Measurements from ENCODE around the gene FN3KRP. TPM values are rescaled to one million over a fixed set of nuclear protein-coding genes. Genes with fewer than 3 reads are reported as not detected.

Gene FN3KRP
- polyA plus RNA-seq, 1 of the 3 experiments (the other 2 are of a cell fraction) = 68.2 TPM

DNA sequence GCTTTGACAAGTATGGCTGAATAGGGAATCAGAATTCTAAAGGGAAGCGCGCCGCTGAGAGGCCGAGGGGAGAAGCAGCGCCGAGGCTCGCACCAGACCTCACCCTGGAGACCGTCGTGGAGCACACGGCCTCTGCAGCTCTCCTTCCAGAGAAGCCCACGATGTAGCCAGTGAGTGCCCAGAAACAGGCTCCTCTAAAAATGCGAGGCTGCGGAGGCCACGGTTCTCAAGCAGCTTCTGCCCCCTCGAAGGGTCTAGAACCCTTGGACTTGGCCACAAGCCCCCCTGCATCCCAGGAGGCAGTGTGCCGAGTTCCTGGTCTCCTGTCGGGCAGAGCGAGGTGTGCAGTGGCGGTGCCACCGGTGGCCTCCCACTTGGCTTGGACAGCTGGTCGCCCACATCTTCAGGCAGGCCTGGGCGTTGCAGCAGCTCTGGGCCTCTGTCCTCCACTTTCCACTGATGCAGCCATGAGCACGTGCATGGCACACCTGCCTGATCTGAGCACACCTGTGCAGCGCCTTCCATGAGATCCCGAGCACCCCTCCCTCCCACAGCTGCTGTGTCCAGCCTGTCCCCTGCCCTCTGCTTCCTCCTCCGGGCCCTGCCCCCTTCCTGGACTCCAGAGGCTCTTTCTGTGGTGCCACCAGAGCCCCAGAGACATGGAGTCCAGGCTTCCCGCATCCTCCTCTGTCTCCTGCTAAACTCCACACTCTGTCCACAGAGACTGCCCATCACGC lies 49.4 kb upstream of the FN3KRP start:
- no peak for DNase-seq
- 87% methylated on average over 24 of the region's 28 CpGs for WGBS (ENCODE audit: low lambda C conversion rate)
- Histone ChIP-seq H4K20me1 (ENCODE audit: insufficient read depth) (no peaks in the 10 kb centered on the region), H3F3A (replicated peaks; ENCODE audit: insufficient read depth) (peaks cover 4% of the 10 kb centered on the region), H3K27ac (ENCODE audit: low read depth in 2 of 2, low read length in 1 of 2) (no peak overlapping the region), H2AFZ (ENCODE audit: low read depth) (no peak overlapping the region), H3K4me2 (no peak overlapping the region), H3K9ac (no peak overlapping the region), H3K79me2 (ENCODE audit: insufficient read depth) (no peaks in the 10 kb centered on the region), H3K36me3 (replicated peaks in 1 of 2; ENCODE audit: control insufficient read depth in 1 of 2, insufficient read depth in 2 of 2, low read length in 1 of 2) (no peaks in the 10 kb centered on the region), H3K27me3 (ENCODE audit: insufficient read depth) (no peaks in the 10 kb centered on the region), H3K4me3 (ENCODE audit: low read depth in 2 of 2, low read length in 1 of 2) (no peak overlapping the region), H3K9me3 (no peaks in the 10 kb centered on the region), H3K9me2 (no peaks in the 10 kb centered on the region), H3K4me1 (ENCODE audit: control insufficient read depth in 1 of 2, insufficient read depth in 2 of 2, low read depth in 1 of 2, low read length in 1 of 2) (peaks cover 0 to 2% of the 10 kb centered on the region in 2 experiments; a peak in 1 of 4 replicates)
- ChIA-PET POLR2A (no interaction called here), CTCF (interaction anchor here (0.9 kb wide), 1 partner anchor 110 kb away, joined by 4 read pairs; no protein-coding TSS in a partner anchor)
- no peak for TF ChIP-seq EZH2phosphoT487 (IDR thresholded peaks at IDR 0.05; ENCODE audit: borderline replicate concordance, low read depth)
- no peak for TF ChIP-seq USF2 (IDR thresholded peaks at IDR 0.05; ENCODE audit: borderline replicate concordance, low read depth, low read length)
- TF ChIP-seq EP300 (IDR thresholded peaks at IDR 0.05; ENCODE audit: borderline replicate concordance in 1 of 2, low read depth in 1 of 2, low read length in 1 of 2) = no peak
- TF ChIP-seq MXI1 (IDR thresholded peaks at IDR 0.05; ENCODE audit: low read depth, low read length) = no peak
- no peak for TF ChIP-seq NFIC (IDR thresholded peaks at IDR 0.05; ENCODE audit: borderline replicate concordance)

DNA sequence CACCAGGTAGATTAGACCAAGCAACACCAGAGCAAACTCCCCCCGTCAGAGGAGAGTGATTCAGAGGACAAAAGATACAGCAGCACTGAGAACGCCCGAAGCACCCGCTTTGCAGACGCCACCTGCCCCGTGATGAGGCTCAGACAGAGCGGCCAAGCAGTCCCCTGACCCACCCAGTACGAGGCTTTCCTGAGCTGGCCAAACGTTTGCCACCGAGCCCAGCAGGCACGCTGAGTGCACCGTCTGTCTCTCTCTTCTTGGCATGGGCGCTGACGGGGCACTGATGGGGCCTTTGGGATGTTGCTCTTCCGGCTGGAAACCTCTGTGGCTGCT lies 48.9 kb upstream of the FN3KRP start:
- Histone ChIP-seq H3K27ac (ENCODE audit: low read depth in 2 of 2, low read length in 1 of 2) (no peak overlapping the region), H3K36me3 (replicated peaks in 1 of 2; ENCODE audit: control insufficient read depth in 1 of 2, insufficient read depth in 2 of 2, low read length in 1 of 2) (no peaks in the 10 kb centered on the region), H3K4me3 (ENCODE audit: low read depth in 2 of 2, low read length in 1 of 2) (no peak overlapping the region), H3K9me3 (no peaks in the 10 kb centered on the region), H3K79me2 (ENCODE audit: insufficient read depth) (no peaks in the 10 kb centered on the region), H3K4me1 (ENCODE audit: control insufficient read depth in 1 of 2, insufficient read depth in 2 of 2, low read depth in 1 of 2, low read length in 1 of 2) (peaks cover 0 to 2% of the 10 kb centered on the region in 2 experiments; a peak in 1 of 4 replicates), H3K9ac (no peak overlapping the region), H3F3A (replicated peaks; ENCODE audit: insufficient read depth) (peaks cover 4% of the 10 kb centered on the region), H2AFZ (ENCODE audit: low read depth) (no peak overlapping the region), H3K4me2 (no peak overlapping the region), H4K20me1 (ENCODE audit: insufficient read depth) (no peaks in the 10 kb centered on the region), H3K9me2 (no peaks in the 10 kb centered on the region), H3K27me3 (ENCODE audit: insufficient read depth) (no peaks in the 10 kb centered on the region)
- no peak for DNase-seq
- WGBS (ENCODE audit: low lambda C conversion rate) = 88% methylated on average over 15 of the region's 15 CpGs
- no peak for TF ChIP-seq IRF3 (IDR thresholded peaks at IDR 0.05; ENCODE audit: low read depth, low read length)
- TF ChIP-seq GABPA (IDR thresholded peaks at IDR 0.05; ENCODE audit: low read depth) = no peak
- ChIA-PET POLR2A (no interaction called here), CTCF (interaction anchor here (0.8 to 2.1 kb wide), 8 partner anchors 10 to 109 kb away, joined by 3 to 18 read pairs (median 5); no protein-coding TSS in a partner anchor)

All from SK-N-SH (cell line).